Middle frontal gyrus (tissue), 1 donor: ENCODE data around the gene KCNQ1.

ENCODE experiments used
- DNase-seq: peaks from one replicate; pipeline ENCODE4 v3.0.0-alpha.2; 2015; ENCODE audit warnings: low spot score; ENCODE audit errors: extremely low spot score

Gene KCNQ1

DNA sequence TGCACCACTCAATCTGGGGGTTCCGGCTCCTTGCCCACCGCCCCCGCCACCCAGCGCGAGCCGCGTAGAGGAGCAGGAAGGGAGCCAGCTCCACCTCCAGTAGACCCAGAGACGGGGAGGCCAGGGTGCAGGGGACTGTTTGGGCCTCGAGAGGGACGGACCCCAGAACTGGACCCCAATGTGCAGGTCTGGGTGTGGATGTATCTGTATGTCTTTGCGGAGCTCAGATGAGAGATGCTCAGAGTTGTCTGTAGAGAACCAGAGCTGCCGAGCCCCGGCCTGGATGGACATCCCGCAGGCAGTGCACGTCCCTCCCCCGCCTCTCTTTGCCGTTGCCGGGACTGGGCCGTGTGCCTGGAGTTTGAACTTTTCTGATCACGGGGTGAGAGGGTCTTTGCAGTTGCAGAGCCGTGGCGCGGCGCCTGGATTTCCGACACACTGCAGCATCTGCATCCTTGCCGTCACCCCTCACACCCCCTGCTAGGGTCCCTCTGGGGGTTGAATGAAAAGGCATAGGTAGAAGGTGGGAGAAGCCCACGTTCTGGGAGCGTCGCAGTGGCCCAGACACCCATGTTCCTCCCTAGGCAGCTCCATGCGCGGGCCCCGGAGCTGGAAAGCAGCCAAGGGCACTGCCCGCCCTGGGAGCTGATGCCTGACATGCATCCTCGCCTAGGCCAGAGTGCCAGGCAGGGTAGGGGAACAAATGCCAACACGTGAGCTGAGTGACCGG lies 105.2 kb downstream of the KCNQ1 start:
- DNase-seq = no peak

DNA sequence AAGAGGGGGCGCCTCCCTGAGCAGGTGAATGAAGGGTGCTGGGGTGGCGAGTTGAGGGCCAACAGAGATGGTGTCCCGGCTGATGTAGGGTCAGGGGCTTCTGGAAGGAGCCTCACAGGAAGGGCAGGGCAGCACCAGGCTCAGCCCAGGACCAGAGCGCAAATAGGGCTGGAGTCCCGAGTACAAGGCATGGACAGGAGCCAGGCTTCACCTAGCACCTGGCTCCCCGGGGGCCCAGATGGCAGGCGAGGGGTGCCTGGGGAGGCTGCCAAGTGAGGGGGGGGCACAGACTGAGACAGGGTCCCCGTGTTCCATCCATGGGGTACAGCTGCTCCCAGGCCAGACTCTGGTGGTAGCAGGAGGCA lies 105.8 kb downstream of the KCNQ1 start:
- no peak for DNase-seq

DNA sequence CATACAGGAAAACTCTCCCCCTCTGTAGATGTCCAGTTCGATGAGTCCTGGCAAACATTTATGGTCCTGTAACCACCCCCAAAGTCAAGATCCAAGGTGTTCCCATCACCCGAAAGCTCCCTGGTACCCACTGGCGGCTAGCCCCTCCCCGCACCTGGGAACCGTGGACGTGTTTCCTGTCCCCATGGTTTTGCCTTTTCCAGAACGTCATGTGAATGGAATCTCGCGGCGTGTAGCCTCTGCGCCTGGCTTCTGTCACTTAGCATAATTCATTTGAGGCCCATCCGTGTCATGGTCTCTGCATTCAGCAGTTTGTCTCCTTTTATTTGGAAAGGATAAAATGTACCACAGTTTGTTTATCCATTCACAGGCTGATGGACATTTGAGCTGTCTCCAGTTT lies 106.3 kb downstream of the KCNQ1 start:
- no peak for DNase-seq

DNA sequence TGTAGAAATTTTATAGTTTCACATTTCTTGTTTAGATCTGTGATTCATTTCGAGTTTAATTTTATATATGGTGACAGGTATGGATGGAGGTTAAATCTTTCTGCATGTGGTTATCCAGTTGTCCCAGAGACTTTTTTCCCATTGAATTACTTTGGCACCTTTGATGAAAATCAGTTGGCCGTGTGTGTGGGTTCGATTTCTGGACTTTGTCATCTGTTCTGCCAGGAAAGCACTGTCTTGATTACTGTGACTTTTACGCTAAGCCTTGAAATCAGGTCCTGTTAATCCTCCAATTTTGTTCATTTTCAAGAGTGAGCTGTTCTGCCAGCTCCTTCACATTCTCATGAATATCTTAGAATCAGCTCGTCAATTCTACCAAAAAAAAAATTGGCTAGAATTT lies 107.4 kb downstream of the KCNQ1 start:
- DNase-seq = no peak

DNA sequence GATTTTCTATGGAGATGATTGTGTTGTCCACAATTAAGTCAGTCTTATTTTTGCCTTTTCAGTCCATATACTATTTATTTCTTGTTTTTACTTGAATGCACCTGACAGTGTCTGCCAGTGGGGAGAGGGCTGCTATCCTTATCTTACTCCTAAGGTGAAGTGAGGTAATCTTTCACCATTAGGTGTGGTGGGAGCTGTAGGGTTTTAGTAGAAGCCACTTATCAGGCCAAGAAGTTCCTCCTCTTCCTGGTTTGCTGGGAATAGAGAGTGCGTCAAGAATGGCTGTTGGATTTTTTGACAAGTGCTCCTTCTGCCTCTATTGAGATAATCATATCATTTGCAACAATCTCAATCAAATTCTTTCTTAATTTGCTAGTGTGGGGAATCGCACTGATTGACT lies 108.4 kb downstream of the KCNQ1 start:
- DNase-seq = no peak

DNA sequence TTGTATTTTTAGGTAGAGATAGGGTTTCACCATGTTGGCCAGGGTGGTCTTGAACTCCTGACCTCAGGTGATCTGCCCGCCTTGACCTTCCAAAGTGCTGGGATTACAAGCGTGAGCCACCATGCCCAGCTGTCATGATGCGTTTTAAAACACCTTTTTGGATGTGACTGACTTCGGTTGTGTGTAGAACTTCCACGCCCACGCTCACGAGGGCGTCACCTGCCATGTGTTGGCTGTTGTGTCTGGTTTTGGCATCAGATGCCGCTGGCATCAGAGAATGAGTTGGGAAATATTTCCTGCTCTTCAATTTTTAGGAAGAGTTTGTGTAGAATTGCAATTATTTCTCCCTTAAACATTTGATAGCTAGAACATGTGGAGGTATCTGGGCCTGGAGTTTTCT lies 109.1 kb downstream of the KCNQ1 start:
- DNase-seq = no peak

DNA sequence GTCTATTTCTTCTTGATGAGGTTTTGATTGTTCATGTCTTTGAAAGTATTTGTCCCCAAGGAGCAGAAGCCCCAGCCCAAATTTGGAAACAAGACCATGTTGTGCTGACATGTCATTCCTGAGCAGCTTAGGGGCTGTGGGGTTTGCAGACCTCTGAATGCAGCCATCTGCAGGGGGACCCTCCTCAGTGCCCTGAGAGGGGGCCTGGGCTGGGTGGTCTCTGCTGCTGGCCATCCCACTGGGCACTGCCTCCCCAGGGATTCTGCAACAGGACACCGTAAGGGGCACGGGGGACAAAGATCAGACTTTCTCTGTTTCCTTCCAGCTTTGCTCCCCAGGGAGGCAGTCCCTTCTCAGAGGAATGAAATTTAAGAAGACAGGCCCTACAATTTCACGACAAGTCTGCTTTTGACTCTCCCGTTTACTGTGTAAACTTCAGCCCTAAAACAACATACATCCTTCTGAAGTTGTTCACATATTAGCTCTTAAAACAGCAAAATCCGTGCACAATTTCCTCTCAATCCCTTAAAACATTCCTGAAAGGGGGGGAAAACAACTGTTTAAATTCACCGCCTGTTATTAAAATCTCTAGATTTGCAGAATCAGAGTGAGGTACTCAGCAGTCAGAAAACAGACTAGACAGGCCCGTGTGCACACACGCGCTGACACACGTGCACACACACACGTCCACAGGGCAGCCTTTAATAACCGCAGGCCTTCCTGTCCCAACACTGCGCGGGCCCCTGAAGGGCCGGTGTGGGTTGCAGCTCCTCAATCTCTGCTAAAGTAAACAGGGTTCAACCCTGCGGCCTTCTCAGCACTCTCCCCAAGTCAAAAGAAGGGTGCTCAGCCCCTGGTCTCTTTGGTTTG lies 109.8 kb downstream of the KCNQ1 start:
- DNase-seq = no peak

DNA sequence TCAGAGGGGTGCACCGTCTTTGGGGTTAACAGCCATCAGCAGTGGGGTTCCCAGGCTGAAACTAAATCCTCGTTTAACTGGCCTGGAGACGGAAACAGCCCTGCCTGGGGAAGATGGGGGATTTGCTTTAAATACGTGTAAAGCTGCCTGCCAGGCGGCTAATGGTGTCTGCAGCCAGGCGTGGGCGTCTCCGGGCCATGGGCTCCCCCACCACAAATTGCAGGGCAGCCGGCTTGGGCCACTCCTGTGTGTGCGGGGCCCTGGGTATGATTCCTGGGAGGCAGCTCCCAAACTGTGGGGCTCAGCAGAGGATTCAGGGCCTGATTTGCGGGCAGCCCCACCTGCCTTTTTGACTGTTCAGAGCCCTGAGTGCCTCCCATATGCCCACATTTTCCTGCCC lies 110.5 kb downstream of the KCNQ1 start:
- DNase-seq = no peak

DNA sequence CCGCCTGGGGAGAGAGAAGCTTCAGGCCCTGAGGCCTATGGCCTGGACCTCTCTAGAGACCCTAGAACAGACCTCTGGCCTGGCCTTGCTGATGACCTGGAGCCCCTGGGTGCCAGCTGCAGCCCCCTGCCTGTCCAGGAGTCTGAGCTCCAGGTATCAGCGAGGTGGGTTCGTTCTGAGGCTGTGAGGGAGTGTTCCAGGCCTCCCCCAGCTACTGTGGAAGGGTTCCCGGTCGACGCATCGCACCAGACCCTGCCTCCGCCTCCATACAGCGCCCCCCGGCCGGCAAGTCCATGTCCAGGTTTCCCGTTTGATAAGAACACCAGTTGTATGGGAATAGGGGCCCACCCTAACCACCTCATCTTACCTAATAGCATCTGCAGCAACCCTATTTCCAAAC lies 111.1 kb downstream of the KCNQ1 start:
- no peak for DNase-seq

DNA sequence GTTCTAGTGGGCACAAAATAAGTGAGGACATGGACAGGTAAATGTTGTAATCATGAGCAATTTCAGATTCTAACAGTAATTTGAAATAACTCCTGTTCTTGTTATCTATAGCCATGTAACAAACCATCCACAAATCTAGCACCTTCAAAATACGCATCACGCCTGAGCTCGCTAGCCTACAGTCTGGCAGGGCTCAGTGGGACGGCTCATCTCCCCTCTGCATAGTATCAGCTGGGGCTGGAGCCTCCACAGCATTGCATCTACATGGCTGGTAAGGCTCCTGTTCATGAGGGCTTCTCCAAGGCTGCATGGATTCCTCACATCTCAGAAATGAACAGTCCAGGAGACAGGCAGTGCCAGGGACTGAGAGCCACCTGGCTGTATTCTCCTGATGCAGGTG lies 112.6 kb downstream of the KCNQ1 start:
- DNase-seq = no peak

DNA sequence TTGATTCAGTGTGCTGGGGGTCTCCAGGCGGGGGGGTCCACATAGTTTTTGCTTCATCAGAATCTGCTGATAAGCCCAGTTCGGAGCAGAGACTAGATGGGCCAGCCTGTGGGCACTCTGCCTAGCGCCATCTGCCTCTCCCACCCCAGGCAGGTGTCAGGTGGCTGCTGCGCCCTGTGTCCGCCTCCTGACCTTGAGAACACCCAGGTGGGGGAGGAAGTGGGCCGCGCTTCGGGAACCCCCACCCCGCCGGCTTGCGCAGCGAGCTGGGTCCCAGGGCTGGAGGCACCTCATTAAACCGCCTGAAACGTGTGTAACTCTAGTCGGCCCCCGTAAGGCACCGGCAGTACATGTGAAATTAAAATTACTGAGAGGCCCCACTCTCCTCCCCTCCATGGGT lies 113.6 kb downstream of the KCNQ1 start:
- no peak for DNase-seq

DNA sequence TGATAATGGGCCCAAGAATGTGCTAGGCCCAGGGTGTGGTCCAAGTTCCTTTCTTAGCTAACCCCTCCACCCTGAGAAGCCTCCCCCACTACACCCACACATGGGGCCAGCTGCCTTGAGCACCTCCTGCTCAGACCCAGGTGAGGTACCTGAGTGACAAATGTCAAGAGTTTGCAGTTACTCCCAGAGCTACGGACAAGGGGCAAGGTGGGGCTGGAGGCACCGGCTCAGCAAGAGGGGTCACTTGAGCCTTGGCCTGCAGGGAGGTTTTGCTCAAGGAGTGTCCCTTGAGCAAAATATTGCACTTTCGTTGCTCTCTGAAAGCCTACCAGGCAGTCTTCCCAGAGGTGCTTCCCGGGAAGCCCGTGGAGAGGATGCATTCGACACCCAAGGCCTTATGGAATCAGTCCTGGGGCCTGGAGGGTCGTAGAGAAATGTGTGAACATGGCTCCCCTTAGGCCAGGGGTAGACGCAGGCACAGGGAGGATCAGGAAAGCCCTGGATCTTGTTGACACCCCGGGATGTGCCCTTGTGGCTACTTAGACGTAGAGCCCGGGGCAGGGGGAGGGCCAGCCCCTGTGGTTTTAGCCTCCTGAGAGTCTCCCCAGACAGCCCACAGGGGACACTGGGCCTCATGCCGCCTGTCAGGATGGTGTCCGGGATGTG lies 114.2 kb downstream of the KCNQ1 start:
- no peak for DNase-seq

DNA sequence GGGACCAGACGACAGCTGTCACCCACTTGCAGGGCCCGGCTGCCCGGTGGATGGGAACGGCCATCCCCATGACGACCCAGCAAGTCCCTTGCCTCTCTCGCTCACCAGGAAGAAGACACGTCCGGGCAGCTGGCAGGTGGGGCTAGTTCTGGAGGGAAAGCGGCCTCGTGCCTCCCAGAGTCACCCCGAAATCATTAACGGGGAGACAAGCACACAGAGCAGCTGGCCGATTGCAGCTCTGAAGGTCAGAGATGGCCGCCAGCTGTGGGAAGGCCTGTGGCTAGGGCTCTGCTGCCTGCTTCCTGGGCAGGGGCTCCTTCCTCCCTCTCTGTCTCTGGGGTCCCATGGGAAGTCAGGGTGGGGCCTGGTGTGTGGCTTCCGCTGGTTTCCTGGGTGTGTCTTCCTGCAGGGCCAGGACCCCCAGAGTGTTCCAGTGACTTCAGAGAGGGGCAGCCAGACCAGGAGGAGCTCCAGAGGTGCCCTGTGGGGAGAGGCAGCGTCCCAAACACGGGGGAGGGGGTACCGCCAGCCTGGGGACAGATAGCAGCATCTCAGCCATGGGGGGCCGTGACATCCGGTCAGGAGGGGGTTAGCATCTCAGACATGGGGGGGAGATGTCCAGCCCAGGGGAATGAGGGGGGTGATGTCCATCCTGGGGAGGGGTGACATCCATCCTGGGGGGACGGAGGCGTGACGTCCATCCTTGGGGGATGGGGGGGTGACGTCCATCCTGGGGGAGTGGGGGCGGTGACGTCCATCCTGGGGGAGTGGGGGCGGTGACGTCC lies 114.9 kb downstream of the KCNQ1 start:
- no peak for DNase-seq

DNA sequence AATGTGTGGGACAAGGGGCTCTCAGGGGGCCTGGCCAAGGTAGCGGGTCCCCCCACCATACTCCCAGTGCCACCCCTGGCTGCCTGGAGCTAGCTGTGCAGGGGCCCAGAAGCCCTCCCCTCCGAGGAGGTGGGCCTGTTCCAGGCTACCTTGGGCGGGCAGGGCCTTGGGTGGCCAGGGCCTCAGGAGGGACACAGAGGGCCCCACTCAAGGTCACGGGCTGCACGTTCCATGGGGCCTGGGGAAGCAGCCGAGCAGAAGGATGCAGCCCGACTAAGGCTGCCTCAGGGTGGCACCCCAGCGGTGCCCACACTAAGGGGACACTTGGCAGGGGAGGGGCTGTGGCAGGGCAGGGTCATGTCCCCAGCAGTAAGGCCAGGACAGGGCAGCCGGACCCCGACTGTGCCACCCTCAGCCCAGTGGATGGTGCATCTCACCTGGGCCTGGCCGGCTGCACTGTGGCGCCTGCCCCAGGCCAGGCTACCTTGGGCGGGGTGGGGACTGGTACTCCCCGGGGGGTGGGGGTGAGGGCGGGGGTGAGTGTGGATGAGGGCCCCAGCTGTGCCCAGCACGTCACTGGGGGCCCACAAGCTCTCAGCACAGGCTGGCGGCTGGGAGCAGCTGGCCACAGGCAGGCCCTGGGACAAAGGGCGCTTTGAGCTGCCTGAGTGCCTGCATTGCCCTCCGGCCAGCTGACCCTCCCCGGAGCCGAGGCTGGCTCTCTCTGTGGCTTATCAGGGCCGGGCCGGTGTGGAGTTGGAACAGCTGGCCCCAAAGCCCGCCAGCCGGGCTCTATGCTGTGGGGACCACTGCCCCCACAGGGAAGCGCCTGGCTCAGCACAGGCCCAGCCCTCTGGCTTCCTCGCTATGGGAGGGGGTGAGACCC lies 117.1 kb downstream of the KCNQ1 start:
- DNase-seq = peak; percentile 75

DNA sequence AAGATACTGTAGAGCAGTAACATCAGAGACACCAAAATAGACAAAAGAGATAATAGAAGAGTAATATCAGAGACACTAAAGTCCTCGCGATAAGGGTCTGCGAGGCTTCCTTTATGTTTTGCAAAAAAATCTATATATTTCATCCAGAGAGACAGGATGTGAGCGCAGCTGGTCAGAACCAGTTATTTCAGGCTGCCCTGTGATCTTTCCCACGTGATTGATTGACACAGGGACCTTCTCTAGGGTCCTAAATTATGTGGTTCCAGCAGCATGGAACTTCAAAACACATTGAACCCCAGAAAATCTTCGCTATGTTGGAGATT lies 118.0 kb downstream of the KCNQ1 start:
- no peak for DNase-seq

DNA sequence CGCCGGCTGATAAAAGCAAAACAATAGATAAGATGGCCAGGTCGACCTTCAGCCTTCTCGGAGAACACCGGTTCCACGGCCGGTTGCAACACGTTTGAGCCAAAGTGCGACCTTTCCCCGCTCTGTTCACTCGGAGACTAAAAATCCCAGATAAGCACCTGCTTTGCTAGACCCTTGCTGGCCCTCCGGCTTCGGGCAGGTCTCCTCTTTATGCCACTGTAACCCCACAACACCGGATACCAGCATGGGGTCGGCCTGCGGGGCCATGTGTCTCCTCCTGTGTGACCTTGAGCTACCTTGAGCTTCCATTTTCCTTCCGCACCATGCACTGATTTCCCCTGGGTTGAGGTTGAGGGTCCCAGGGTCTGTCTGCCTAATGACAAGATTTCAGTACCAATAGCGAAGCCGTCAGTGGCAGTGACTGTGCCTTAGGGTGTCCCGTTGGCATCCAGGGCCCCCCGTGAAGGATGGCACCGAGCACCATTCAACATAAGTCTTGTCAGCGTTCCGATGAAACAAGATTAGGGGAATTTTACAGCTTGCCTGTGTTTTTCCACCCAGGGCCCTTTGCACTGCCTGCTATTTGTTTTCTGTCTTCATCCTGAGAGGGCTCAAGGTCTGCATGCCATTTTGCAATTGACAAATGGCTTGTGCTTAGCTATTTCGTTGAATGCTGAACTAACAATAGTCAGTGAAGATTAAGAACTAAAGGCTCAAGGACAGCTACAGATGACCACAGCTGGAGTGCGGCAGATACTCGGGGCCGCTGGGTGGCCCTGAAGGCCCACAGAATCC lies 118.6 kb downstream of the KCNQ1 start:
- DNase-seq = no peak

DNA sequence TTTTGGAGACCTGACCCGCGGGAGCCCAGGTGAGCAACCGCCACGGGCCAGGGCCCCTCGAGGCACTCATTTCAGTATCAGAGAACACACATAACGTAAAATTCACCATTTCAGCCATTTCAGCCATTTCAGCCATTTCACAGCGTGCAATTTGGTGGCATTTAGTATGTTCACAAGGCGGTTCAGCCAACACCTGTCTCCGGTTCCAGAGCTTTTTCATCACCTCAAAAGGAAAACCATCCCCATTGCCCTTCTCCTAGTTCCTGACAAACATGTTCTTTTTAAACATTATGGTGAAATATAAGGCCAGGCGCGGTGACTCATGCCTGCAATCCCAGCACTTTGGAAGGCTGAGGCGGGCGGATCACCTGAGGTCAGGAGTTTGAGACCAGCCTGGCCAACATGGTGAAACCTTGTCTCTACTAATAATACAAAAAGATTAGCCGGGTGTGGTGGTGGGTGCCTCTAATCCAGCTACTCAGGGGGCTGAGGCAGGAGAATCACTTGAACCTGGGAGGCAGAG lies 119.3 kb downstream of the KCNQ1 start:
- no peak for DNase-seq

DNA sequence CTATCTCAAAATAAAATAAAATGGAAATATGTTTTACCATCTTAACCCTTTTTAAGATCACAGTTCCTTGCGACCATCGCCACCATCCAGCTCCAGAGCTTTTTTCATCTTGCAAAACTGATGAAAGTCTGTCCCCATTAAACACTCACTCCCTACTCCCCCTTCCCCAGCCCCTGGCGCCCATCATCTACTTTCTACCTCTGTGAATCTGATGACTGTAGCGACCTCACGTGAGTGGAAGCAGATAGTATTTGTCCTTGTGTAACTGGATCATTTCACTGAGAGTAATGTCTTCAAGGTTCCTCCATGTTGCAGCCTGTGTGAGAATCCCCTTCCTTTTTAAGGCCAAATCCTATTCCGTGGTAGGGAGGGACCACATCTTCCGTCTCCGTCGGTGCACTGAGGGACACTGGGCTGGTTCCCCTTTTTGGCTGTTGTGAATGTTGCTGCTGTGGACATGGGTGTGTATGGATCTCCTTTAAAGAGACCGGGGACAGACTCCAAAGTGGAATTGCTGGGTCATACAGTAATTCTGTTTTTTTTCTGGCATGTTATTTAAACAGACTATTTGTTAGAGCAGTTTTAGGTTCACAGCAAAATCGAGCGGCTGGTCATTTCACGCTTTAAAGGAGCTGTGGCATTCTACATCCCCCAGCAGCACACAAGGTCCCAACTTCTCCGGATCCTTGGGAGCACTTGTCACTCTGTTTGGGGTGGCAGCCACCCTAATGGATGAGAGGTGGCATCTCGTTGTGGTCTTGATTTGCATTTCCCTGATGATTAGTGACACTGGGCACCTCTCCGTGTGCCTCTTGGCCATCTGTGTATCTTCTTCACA lies 120.0 kb downstream of the KCNQ1 start:
- no peak for DNase-seq
